CD4-positive, alpha-beta T cell treated with Interleukin-6 for 4 hours (primary cell): ENCODE results near the gene AKAP4.

ENCODE experiments used
- DNase-seq: peaks from one replicate; pipeline ENCODE4 v3.0.0-alpha.2; 2020; ENCODE audit warnings: mixed read lengths

The AKAP4 gene, protein sequence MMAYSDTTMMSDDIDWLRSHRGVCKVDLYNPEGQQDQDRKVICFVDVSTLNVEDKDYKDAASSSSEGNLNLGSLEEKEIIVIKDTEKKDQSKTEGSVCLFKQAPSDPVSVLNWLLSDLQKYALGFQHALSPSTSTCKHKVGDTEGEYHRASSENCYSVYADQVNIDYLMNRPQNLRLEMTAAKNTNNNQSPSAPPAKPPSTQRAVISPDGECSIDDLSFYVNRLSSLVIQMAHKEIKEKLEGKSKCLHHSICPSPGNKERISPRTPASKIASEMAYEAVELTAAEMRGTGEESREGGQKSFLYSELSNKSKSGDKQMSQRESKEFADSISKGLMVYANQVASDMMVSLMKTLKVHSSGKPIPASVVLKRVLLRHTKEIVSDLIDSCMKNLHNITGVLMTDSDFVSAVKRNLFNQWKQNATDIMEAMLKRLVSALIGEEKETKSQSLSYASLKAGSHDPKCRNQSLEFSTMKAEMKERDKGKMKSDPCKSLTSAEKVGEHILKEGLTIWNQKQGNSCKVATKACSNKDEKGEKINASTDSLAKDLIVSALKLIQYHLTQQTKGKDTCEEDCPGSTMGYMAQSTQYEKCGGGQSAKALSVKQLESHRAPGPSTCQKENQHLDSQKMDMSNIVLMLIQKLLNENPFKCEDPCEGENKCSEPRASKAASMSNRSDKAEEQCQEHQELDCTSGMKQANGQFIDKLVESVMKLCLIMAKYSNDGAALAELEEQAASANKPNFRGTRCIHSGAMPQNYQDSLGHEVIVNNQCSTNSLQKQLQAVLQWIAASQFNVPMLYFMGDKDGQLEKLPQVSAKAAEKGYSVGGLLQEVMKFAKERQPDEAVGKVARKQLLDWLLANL

GRCh38 chrX:50200907-50201306 is at the start of gene AKAP4:
TSS of gene AKAP4 (minus strand) at chrX:50201007. CDS start at chrX:50200889, 118 bp downstream.
- DNase-seq = no peak

DNA sequence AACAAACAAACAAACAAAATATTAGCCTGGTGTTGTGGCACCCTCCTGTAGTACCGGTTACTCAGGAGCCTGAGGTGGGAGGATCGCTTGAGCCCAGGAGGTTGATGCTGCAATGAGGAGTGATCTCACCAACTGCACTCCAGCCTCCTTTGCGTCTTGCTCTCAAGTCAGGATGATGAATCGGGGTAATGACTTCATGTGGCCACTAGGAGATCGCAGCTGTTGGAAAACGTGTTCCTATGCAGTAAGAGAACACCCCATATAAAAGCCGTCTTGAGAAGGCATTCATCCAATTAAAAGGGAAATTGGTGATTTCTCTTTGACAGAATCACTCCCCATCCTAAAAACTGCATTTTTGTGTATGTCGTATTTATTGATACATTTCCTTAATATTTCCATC is 10.7 kb upstream of the AKAP4 start:
- DNase-seq = no peak

DNA sequence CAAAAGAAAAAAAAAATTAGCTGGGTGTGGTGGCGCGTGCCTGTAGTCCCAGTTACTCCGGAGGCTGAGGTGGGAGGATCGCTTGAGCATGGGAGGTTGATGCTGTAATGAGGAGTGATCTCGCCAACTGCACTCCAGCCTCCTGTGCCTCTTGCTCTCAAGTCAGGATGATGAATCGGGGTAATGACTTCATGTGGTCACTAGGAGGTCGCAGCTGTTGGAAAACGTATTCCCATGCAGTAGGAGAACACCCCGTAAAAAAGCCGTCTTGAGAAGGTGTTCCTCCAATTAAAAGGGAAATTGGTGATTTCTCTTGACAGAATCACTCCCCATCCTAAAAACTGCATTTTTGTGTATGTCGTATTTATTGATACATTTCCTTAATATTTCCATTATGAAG is 5.9 kb upstream of the AKAP4 start:
- DNase-seq = no peak

DNA sequence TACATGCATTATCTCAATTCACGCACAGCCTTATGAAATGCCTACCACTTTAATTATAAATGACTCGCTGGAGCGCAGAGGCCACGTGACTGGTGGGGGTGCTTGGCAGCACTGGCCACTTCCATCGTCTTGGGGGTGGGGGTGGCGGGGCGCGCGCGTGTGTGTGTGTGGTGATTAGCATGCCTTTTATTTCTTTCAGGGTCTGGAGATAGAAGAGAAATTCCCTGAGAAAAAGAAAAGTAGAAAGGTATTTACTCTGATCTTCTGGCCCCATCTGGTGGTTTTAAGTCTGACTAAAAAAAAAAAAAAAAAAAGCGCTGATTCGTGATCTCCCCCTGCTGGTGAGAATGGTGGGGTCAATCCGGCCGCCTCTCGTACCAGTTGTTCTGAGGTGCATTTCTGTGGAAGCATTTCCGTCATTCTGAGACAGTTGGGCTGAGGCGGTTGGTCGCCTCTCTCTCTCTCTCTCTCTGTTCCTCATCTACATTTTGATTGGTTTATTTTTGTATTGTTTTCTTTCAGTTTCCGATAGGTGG is 3.6 kb upstream of the AKAP4 start, which contains the start of gene CCNB3:
Gene CCNB3 (plus strand): TSS at position 402 of the 536 bp plus-strand sequence. CDS start 80,399 bp downstream, outside the sequence.
- peak; percentile 72 for DNase-seq

DNA sequence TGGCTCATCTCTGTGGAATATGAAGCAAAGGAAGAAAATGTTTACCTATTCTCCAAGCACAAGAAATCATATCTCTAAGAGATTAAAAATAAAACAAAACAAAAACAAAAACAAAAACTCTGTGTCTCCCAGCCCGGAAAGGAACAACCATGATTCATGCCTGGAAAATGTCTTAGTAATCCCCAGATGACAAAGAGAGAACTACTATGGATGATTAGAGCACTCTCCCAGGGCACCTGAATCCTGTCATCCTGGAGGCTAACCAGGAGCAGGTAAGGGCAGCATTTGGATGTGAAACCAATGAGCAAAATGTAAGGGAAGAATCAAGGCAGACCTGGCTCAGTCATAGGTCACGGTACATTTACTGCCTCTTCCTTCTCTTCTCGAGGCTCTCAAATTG is 1.7 kb upstream of the AKAP4 start:
- DNase-seq = no peak

- DNase-seq = no peak
Measured at GRCh38 chrX:50198348-50198747, 2.5 kb downstream of the AKAP4 start.

GRCh38 chrX:50188859-50189600 is 11.8 kb downstream of the AKAP4 start:
- DNase-seq = no peak

DNA sequence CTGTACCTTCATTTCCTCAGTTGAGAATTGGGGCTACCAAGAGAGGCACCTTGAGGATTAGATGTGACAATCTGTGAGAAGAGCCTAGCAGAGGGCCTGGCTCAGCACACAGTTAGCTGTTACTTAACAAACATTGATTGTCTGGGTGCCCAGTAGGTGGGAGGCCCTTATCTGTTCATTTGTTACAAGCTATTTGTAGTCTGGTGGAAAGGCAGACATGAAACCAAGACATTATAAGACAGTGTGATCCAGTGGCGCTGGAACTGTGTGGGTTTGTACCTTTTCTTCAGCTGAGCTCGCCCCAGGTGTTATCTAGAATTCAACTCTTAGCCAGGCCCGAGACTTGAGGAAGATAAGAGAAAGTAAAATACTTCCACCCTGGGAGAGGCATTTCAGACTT is 16.9 kb downstream of the AKAP4 start:
- no peak for DNase-seq

DNA sequence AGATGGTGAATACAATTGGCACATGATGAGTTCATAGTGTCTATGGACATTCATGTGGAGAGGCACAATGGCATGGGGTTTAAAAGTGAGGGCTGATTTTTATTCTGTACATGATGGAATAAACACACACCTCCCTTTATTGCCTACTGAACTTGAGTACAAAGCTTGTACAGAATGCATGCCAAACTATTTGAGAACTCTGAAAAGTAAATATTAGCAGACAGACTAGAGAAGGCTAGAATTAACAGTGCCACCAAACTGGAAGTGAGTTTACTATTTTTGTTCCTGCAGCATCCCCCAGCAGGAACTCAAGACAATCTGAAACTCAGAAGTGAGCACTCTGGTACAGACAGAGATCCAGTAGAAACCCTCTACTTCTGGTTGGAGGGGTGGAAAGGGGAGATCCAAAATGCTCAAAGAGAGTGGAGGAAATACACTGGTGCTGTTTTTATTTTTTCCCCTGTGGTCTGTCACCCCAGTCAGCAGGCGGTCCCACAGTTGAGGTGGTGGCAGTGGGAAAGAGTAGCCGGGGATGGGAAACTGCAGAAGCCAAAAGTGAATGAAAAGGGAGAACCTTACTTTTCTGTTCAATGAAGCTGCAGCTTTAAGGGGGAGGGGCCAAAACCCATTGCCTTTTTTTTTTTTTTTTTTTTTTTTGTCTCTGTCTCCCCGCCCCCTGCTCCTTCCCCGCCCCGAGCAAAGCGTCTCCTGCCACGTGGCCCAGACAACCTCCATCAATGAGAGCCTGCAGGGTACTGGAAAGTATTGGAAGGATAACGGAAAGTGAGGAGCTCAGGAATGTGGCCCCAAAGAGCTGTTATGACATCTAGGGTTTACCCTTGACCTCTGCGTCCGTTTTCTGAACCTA is 20.5 kb downstream of the AKAP4 start:
- no peak for DNase-seq

DNA sequence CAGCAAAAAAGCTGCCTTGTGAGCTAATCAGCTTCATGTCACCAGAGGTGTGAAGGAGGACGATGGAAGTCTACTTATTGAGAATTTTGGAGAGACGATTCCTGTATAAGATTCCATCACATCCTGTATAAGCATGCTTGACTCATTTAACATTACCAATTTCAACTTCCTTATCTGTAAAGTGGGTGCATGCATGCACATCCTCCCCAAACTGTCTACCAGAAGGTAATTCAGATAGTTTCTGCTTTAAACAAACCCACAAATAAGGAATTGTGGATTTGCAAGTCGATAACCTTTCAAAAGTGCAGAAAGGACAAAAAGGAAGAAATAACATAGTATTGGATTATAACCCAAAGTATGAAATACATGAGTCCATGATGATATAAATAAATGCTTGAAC is 31.1 kb downstream of the AKAP4 start:
- no peak for DNase-seq

- DNase-seq = no peak
Measured at GRCh38 chrX:50168241-50168687, 32.5 kb downstream of the AKAP4 start.

- no peak for DNase-seq
Measured at GRCh38 chrX:50167366-50167765, 33.4 kb downstream of the AKAP4 start.

- no peak for DNase-seq
Measured at GRCh38 chrX:50165727-50166126, 35.1 kb downstream of the AKAP4 start.

- no peak for DNase-seq
Measured at GRCh38 chrX:50161127-50161526, 39.7 kb downstream of the AKAP4 start.

GRCh38 chrX:50158593-50158992 is 42.2 kb downstream of the AKAP4 start:
- DNase-seq = no peak

- DNase-seq = no peak
Measured at GRCh38 chrX:50157545-50158135, 43.2 kb downstream of the AKAP4 start.

DNA sequence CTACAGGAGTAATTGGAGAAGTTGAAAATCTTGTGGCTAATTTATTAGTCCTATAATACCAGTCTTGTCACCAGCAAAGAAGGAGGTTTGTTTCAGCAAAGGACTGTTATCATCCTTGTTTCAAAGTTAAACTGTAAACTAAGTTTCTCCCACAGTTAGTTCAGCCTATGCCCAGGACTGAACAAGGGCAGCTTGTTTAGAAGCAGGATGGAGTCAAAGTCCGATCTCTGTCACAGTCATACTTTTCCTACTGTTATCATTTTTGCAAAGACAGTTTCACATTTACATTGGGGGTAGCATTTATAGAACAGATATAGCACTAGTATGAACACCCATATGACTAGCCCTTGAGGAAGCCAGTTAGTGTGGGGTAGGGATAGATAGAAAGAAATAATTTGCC is 46.4 kb downstream of the AKAP4 start:
- no peak for DNase-seq

DNA sequence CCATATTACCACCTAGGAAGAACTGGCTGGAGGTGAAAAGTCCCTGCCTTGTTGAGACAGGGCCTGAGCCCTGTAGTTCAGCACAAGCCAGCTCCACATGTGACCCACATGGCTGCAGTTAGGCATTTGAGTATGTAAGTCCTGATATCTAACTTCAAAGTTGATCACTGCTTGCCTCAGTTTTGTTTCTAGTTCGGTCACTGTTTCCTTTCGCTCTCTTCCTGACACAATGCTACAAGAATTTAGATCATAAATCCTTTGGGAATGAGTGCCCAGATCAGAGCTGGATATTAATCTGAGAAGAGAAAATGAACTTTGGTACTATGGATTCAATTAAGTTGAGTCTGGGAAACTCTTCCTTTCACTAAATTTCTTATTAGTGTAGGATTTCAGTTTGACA is 48.4 kb downstream of the AKAP4 start:
- DNase-seq = no peak

DNA sequence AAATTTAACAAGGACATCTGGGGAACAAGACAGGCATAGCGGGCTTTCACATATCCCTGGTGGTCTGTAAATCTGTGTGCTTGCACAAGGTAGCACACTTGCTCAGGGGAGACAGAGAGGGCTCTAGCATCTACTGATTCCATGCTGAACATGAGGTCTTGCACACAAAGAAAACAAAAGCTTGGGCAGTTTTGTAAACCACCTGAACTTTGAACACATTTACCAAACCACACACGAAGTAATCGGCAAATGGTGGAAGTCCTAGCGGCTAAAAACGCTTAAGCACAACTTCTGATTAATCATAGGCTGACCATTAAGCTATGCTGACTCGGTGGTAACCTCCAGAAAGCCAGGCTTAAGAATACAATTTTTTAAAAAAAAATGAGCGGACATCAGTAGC is 52.8 kb downstream of the AKAP4 start:
- no peak for DNase-seq
